K562 (cell line): ENCODE results near the gene TMIGD2. TPM values are rescaled to one million over a fixed set of nuclear protein-coding genes. Genes with fewer than 3 reads are reported as not detected.

ENCODE experiments used
- DNMT1 ChIP-seq: fragments of 450-650 bp; IDR thresholded peaks from 2 replicates; pipeline ENCODE4 v1.6.1; 2016; ENCODE audit warnings: antibody characterized with exemption, mild to moderate bottlenecking
- ELF2 ChIP-seq: fragments of 250-450 bp; sonication (Bioruptor Pico); IDR thresholded peaks from 2 replicates; pipeline ENCODE4 v1.5.0; 2021; ENCODE audit warnings: mild to moderate bottlenecking
- ESRRB ChIP-seq: fragments of 250-450 bp; sonication (Bioruptor Pico); IDR thresholded peaks from 2 replicates; pipeline ENCODE4 v1.5.0; 2020; ENCODE audit warnings: mild to moderate bottlenecking, moderate library complexity, borderline replicate concordance
- ETS1 ChIP-seq: conservative IDR thresholded peaks from 2 replicates; pipeline ENCODE4 v1.6.1; 2011; ENCODE audit warnings: low read depth, mild to moderate bottlenecking, low read length; ENCODE audit not compliant: control insufficient read depth
- L3MBTL2 ChIP-seq: fragments of 450-650 bp; IDR thresholded peaks from 2 replicates; pipeline ENCODE4 v1.6.1; 2016; ENCODE audit warnings: mild to moderate bottlenecking, moderate library complexity
- LEF1 ChIP-seq: fragments of 450-650 bp; IDR thresholded peaks from 2 replicates; pipeline ENCODE4 v1.6.1; 2016; ENCODE audit warnings: mild to moderate bottlenecking
- MAFK ChIP-seq: IDR thresholded peaks from 2 replicates; pipeline ENCODE4 v1.6.1; 2011; ENCODE audit warnings: low read length, improper control_type of control experiment
- MXD1 ChIP-seq: fragments of 250-450 bp; sonication (Bioruptor Pico); IDR thresholded peaks from 2 replicates; pipeline ENCODE4 v1.8.0; 2021; ENCODE audit warnings: borderline replicate concordance, mild to moderate bottlenecking, moderate library complexity; ENCODE audit not compliant: poor library complexity, severe bottlenecking
- PHF8 ChIP-seq: fragments of 200-600 bp; sonication (generic); IDR thresholded peaks from 2 replicates; pipeline ENCODE4 v1.6.1; 2012; ENCODE audit warnings: mixed run types, mild to moderate bottlenecking, inconsistent platforms, low read length, moderate library complexity, borderline replicate concordance
- POLR2B ChIP-seq: fragments of 450-650 bp; IDR thresholded peaks from 2 replicates; pipeline ENCODE4 v1.6.1; 2018; ENCODE audit warnings: low read depth; ENCODE audit not compliant: partially characterized antibody
- PTBP1 ChIP-seq: fragments of 200-400 bp; formaldehyde crosslinking; IDR thresholded peaks from 2 replicates; pipeline ENCODE4 v1.6.1; 2017; ENCODE audit warnings: low read depth, low read length
- TRIM25 ChIP-seq: fragments of 450-650 bp; IDR thresholded peaks from 2 replicates; pipeline ENCODE4 v1.7.0; 2016; ENCODE audit warnings: borderline replicate concordance
- ZC3H4 ChIP-seq: sonication (generic); formaldehyde crosslinking; IDR thresholded peaks from 2 replicates; pipeline ENCODE4 v1.9.0; 2021; ENCODE audit warnings: missing genetic modification reagents, borderline replicate concordance
- ZNF24 ChIP-seq: fragments of 450-650 bp; IDR thresholded peaks from 2 replicates; pipeline ENCODE4 v1.6.1; 2016
- ZNF318 ChIP-seq, 2 experiments: fragments of 450-650 bp; IDR thresholded peaks; 2 replicates each; pipeline ENCODE4 v1.6.1; 2016; ENCODE audit warnings: mild to moderate bottlenecking in 2 of 2, borderline replicate concordance in 1 of 2, low read depth in 1 of 2, moderate library complexity in 1 of 2
- ZNF584 ChIP-seq: fragments of 200-800 bp; sonication (Bioruptor generic); IDR thresholded peaks from 2 replicates; pipeline ENCODE4 v1.6.1; 2016; ENCODE audit warnings: low read depth, mild to moderate bottlenecking, missing genetic modification characterization, missing compliant biosample characterization
- polyA plus RNA-seq, 8 experiments: library from polyadenylated mRNA; depleted of rRNA in 4 of 8; stranded (reverse) in 5 of 8; unstranded in 3 of 8; fragments of >200 nt; fragmentation: Nextera tagmentation in 2 of 8; fragmentation: Illumina TruSeq in 1 of 8; extraction: Ambion mirVana in 2 of 8; extraction: Trizol in 1 of 8; gene quantifications; 2 replicates each; pipeline versions ENCODE4 v1.2.1 to v1.2.3, GENCODE V29; 2011 to 2014; ENCODE audit warnings: inconsistent platforms in 1 of 8, missing spikeins in 1 of 8
- total RNA-seq, 7 experiments: library from RNA; depleted of rRNA in 6 of 7; stranded (reverse); fragments of >200 nt in 6 of 7; fragmentation: Illumina TruSeq in 2 of 7; extraction: Trizol in 2 of 7; gene quantifications; 2 replicates each; pipeline versions ENCODE4 v1.2.1 to v1.2.3, GENCODE V29; 2011 to 2021; ENCODE audit warnings: low replicate concordance in 1 of 7

TMIGD2 gene
- total and polyA plus RNA-seq, 9 of the 15 experiments (the other 6 are each of a cell fraction or from before 2014, with no cell fraction given): not detected

- TF ChIP-seq ZNF318 (IDR thresholded peaks at IDR 0.05; ENCODE audit: borderline replicate concordance in 1 of 2, low read depth in 1 of 2): no peak
- no peak for TF ChIP-seq ZNF584
- no peak for TF ChIP-seq LEF1
- TF ChIP-seq DNMT1: no peak
- peak; percentile 94 for TF ChIP-seq L3MBTL2
- TF ChIP-seq PHF8: peak; percentile 67; the same call in 1 of the 2 replicates
- TF ChIP-seq ZC3H4: no peak
- TF ChIP-seq PTBP1: no peak
- TF ChIP-seq POLR2B: peak; percentile 48
- TF ChIP-seq ZNF24: no peak
- no peak for TF ChIP-seq TRIM25
- no peak for TF ChIP-seq ESRRB (CRISPR knock-in tag)
- TF ChIP-seq ETS1: 0 out of 2 replicates have a peak, but pooled peaks have one; percentile 24
- peak; percentile 44 for TF ChIP-seq MXD1
- TF ChIP-seq ELF2 (CRISPR knock-in tag): no peak
- TF ChIP-seq MAFK: peak; percentile 1; the same call in 1 of the 2 replicates
These were observed 25.2 kb upstream of the TMIGD2 start (continued) for GRCh38 chr19:4327252-4327876.
